ENCODE data around the gene SLC20A1.
"Not testable (repeated sequence)": the region's sequence is repeated elsewhere in the genome, so short reads cannot be mapped to it uniquely, and the experiment has no call there.

The SLC20A1 gene

DNA sequence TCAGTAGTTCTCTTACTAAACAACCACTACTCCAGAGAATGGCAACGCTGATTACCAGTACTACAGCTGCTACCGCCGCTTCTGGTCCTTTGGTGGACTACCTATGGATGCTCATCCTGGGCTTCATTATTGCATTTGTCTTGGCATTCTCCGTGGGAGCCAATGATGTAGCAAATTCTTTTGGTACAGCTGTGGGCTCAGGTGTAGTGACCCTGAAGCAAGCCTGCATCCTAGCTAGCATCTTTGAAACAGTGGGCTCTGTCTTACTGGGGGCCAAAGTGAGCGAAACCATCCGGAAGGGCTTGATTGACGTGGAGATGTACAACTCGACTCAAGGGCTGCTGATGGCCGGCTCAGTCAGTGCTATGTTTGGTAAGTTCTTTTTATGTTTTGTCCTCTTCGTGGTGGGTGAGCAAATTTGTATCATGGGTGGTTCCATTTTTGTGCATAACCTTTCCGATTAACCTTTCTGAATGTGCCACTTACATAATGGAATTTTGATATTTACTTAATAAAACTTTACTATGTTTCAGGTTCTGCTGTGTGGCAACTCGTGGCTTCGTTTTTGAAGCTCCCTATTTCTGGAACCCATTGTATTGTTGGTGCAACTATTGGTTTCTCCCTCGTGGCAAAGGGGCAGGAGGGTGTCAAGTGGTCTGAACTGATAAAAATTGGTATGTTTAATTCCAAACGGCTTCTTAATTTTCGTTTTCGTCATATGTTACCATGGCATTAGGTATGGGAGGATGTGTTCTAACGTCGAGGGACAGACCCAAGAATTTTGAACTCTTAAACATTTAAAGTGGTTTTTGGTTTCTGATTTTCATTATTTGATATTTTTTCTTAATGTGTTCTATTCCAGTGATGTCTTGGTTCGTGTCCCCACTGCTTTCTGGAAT, 1.3 kb downstream of the SLC20A1 start:
- no peak for DNase-seq

DNA sequence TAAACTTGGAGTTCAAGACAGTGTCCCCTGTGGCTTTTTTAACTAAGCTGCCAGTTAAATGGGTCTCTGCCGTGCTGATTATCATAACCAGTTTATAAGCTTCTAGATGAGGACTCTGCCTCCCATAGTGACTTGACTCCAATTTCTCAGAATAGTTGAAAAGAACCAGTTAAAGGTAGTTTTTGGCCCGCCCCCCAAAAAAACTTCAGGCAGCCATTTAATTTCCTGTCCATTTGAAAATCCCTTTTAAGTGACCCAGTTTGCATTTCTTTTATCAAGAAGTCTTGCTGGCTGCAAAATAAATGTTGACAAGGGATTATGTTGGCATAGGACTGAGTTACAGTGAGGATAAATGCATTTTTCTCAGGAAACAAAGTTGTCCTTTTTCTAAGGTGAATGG, 2.3 kb downstream of the SLC20A1 start:
- DNase-seq, result no peak

DNA sequence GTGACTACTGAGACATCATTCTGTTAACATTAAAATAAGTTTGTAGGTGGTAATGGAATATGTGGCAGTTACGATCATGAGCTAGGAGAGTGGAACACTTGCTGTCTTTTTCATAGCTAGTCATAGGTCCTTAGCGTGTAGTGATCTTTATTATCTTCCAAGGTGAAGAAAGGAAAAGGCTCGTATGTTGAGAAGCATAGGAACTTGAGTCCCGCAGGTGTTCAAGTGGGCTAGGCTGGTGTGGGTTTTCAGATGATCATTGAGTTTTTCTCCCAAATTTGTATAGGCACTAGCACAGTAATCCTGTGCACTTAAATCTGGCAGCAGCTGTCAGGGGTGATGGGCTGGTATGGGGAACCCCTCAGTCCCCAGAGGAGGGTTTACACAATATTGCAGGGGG, 10.9 kb downstream of the SLC20A1 start:
- DNase-seq, result no peak

DNA sequence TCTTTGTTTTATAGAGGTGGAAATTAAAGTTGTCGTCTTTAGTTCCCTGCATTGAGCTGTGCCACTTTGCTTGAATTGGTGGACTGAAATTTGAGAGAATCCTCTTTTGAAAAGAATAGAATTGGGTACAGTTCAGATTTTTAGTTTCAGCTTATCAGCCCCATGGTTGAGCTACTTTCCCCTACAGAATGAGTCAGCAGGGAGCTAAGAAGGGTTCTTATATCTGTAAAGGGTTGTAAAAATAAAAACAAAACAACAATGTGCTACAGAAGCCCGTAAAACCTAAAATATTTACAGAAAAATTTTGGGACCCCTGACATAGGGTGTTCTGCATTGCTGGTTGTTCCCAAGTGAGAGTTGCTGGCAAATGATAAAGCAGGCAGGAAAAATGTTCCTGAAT, 12.6 kb downstream of the SLC20A1 start:
- no peak for DNase-seq

DNA sequence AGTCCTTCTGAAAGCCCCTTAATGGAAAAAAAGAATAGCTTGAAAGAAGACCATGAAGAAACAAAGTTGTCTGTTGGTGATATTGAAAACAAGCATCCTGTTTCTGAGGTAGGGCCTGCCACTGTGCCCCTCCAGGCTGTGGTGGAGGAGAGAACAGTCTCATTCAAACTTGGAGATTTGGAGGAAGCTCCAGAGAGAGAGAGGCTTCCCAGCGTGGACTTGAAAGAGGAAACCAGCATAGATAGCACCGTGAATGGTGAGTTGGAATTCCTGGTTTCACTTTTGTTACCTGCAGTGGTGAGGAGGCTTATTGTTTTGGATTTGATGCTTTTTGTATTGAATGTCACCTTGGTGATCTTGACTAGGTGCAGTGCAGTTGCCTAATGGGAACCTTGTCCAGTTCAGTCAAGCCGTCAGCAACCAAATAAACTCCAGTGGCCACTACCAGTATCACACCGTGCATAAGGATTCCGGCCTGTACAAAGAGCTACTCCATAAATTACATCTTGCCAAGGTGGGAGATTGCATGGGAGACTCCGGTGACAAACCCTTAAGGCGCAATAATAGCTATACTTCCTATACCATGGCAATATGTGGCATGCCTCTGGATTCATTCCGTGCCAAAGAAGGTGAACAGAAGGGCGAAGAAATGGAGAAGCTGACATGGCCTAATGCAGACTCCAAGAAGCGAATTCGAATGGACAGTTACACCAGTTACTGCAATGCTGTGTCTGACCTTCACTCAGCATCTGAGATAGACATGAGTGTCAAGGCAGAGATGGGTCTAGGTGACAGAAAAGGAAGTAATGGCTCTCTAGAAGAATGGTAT, 13.3 kb downstream of the SLC20A1 start:
- DNase-seq, result no peak

DNA sequence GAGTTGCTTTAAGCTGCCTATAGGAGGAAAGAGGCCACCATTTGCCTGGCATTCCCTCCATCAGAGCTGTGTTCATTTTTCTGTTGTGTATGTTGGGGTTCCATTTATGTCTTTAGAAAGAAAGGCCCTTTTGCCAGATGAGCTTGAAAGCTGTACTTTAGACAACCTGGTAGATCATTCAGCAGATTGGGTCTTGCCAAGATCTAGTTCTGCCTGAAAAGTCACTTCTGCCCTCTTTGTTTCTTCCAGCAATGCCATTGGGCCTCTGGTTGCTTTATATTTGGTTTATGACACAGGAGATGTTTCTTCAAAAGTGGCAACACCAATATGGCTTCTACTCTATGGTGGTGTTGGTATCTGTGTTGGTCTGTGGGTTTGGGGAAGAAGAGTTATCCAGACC, 14.4 kb downstream of the SLC20A1 start:
- DNase-seq, result no peak

DNA sequence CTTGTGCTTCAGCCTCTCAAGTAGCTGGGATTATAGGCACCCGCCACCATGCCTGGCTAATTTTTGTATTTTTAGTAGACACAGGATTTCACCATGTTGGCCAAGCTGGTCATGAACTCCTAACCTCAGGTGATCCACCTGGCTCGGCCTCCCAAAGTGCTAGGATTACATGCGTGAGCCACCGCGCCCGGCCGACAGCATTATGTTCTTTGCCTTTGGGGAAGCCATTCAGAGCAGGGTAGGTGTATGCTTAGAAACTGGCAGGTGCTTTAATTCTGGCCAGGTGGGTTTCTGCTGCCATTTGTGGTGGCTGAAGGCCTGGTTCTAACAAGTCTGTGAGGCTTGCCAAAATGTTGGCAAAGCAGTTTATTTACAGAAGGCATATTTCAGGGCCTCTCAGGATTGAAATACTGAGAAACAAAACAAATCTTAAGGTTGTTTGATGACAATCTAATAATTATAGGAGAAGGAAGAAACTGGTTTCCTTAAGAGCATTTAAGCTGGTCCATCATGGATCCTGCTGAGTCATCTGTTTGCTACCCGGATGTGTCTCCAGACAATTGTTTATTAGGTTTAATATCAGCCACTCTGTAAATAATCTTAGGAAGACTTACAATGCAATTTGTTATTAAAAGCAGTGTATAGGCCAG, 16.0 kb downstream of the SLC20A1 start:
- no peak for DNase-seq

DNA sequence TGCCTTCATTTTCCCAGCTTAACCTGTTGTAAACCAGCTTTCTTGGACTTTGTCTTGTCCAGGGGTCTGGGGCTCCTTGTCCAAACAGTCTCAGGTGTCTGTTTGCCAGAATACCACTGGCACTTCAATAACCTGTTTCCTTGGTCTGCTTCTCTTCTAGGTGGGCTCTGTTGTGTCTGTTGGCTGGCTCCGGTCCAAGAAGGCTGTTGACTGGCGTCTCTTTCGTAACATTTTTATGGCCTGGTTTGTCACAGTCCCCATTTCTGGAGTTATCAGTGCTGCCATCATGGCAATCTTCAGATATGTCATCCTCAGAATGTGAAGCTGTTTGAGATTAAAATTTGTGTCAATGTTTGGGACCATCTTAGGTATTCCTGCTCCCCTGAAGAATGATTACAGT, 17.0 kb downstream of the SLC20A1 start:
- no peak for DNase-seq

DNA sequence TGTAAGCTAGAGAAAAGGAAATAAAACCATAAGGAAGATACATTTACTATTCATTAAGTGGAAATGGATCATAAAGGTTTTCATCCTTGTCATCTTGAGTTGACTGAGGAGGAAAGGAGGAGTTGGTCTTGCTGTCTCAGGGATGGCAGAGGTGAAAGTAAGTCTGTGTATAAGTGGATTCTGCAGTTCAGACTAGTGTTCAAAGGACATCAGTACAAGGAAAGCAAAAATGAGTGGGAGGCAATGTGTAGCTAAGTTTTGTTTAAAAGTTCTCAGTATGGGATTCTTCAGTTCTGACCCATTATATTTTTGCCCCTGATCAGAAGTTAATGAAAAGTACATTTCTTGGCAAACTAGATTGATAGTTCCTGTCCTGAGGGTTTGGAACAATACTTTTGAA, 18.9 kb downstream of the SLC20A1 start:
- DNase-seq, result no peak

DNA sequence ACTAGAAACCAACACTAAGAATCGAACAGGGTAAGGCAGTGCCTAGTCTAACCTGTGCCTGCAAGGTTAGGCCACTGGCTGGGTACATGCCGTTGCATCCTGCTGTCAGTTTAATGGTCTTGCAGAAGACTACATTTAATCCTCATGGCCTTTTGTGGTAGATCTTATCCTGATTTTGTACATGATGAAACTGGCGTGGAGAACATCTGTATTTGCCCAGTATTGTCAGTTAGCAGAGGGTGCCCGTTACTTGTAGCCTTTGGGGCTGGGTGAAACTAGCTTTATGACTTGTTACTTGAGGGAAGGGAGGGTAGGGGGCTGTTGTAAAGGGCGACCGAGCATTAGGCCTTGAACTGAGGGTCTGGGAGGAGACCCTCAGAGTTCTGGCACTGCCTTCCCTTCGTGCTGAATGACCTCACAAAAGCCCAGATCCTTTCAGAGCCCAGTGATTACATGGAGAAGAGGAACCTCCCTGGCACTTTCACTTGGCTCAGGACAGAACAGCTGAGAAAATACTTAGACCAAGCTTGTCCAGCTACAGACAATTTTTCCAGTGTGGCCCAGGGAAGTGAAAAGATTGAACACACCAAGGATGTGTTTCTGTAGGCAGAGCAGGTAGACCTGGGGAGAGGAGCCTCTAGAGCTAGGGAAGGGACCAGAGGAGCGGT, 19.5 kb downstream of the SLC20A1 start:
- DNase-seq, result no peak

DNA sequence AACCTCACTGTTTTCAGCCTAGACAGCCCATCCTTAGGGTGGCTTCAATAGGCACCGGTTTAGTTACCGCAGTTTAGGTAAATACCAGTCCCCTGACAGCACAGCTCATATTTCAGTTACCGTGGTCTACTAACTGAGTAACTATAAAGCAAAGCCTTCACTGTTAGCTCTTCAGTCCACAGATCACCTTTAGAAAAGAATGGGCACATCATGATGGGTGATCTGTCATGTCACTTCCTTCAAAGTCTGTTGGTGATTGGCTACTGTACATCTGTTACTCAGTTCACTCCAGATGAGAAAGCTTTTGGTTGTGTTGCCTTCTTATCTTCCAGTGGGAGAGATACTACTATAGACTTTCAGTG, 21.0 kb downstream of the SLC20A1 start:
- DNase-seq, result no peak

DNA sequence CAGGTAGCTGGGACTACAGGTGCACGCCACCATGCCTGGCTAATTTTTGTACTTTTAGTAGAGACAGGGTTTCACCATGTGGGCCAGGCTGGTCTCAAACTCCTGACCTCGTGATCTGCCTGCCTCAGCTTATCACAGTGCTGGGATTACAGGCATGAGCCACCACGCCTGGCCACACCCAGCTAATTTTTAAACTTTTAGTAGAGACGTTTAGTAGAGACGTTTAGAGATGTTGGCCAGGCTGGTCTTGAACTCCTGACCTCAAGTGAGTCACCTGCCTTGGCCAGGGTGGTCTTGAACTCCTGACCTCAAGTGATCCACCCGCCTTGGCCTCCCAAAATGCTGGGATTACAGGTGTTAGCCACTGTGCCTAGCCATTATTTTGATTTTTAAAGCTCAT, 21.8 kb downstream of the SLC20A1 start:
- DNase-seq, result not testable (repeated sequence)

DNA sequence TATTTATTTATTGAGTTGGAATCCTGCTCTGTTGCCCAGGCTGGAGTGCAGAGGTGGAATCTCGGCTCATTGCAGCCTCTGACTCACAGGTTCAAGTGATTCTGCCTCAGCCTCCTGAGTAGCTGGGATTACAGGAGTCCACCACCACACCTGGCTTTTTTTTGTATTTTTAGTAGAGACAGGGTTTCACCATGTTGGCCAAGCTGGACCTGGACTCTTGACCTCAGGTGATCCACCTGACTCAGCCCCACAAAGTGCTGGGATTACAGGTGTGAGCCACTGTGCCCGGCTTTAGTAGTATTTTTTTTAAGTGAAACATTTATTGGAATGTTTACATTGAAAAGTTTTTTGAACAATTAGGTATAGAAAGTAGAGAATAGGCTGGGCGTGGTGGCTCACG, 23.9 kb downstream of the SLC20A1 start:
- DNase-seq, result no peak

DNA sequence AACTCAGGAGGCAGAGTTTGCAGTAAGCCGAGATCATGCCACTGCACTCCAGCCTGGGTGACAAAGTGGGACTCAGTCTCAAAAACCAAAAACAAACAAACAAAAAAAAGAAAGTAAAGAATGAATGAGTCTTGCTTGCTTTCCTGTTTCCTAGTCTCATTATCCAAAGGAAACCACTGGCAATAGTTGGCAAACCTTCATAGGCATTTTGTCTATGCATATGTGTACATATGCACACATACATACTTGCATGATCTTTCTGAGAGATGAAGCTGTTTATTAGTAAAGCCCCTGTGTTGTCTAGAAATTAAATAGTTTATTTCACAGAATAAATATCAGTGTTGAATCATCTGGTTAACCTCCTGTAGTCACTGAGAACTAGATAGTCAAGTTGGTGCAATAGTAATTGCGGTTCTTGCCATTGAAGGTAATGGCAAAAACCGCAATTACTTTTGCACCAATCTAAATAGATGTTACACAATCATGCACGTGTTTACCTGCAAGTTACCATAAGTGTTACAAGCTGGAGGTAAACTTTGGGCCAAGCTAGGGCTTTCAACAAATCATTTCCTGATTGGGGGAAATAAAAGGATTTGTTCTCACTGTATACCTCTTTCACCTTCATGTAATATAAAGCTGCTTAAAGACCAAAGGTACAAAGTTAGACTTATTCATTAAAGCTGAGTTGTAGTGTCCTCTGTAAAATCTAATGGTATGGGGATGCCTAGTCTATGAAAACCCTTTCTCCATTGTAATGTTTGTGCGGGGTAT, 24.7 kb downstream of the SLC20A1 start:
- DNase-seq, result no peak

DNA sequence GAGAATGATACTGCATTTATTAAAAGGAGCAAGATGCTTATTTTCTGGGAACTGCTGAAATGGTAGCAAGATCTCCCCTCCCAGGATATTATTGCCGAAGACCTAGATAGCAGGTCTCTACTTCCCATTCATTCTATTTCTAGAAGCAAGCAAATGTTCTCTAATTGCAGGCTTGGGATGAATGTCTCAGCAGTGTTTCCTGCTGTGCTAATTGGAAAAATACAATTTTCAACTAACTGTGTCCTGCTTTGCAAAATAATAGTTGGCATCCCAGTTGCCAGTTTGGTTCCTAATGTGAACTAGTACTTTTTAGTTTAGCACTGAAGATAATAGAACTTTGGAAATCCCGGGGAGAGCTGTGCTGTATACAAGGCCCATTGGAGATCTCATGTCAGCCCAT, 26.1 kb downstream of the SLC20A1 start:
- no peak for DNase-seq

DNA sequence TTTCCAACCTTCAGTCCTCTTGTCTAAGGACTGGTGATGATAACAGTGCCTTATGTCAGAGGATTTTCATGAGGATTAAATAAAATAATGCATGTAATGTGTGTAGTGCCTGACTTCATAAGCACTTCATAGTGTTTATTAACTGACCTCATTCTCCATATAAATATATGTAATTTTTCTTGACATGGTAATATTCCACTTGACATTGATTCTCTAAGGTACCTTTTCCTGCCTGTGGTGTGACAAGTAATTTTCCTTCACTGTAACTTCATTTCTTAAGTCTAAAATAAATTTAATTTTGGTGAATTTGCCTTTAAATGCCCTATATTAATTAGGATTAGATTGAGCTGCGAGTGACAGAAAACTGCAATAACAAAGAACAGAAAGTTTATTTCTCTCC, 27.3 kb downstream of the SLC20A1 start:
- DNase-seq, result no peak

DNA sequence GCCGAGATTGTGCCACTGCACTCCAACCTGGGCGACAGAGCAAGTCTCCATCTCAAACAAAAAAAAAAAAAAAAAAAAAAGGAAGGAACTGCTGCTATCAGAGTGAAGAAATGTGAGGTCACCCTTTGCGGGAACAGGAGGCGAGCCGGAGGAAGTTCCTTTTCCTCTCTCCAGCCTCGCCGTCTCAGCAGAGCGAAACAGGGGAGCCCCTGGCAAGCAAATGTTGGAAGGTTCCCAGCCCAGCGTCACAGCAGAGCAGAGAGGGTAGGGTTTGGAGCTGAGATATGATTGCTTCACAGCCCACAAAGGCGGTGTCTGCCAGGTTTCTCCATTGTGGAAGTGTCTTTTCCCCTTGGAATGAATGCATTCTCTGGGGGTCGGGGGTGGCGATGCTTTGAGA, 28.5 kb downstream of the SLC20A1 start:
- DNase-seq, result no peak

DNA sequence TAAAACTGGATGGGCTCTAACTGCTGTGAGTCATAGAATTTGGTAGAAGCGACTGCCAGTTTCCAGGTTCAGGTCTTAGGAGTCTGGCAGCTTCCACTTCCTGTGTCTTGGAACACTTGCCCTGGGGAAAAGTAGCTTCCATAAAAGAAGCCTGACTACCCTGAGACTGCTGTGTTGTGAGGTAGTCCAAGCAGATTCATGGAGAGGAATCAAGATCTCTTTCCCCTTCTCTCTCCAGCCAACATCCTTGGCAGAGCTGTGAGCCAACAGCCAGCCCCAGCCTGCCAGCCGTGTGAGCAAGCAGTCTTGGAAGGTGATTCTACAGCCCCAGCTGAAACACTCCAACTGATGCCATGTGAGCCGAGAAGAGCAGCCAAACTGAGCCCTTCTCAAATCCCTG, 33.7 kb downstream of the SLC20A1 start:
- no peak for DNase-seq

DNA sequence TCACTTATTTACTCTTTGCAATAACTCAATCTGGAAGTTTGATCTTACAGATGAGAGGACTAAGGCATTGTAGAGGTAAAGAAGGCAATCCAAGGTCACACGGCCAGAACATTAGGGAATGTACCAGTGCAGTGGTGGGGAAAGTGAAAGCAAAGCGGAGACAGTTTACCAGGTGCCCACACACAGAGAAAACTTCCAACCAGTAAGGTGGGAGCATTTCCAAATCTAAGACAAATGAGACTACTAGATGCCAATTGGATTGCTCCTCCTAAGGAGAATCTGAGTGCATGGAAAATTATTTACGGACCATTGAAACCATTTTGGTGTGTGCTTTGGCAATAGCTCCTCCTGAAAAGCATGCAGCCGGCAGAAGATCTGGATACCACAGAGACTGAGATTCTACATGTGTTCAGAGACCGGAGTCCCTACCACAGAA, 34.9 kb downstream of the SLC20A1 start:
- DNase-seq, result no peak

DNA sequence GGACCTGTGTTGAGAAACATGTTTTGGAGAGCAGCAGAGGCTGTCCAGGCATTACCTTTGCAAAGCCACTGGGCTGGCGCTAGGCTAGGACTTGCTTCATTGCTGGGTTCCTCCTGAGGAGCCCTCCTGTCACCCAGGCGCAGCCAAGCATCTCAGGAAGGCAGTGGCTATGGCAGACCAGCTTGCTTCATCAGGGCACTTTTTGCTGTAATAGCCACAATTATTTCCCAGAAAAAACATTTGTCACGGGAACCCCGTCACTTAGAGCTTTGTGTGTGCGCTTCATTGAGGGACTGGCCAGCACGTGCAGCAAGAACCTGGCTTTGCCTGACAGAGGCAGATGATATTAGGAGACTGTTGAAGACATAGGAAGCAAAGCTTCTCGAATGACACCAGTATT, 36.4 kb downstream of the SLC20A1 start:
- DNase-seq, result no peak

DNA sequence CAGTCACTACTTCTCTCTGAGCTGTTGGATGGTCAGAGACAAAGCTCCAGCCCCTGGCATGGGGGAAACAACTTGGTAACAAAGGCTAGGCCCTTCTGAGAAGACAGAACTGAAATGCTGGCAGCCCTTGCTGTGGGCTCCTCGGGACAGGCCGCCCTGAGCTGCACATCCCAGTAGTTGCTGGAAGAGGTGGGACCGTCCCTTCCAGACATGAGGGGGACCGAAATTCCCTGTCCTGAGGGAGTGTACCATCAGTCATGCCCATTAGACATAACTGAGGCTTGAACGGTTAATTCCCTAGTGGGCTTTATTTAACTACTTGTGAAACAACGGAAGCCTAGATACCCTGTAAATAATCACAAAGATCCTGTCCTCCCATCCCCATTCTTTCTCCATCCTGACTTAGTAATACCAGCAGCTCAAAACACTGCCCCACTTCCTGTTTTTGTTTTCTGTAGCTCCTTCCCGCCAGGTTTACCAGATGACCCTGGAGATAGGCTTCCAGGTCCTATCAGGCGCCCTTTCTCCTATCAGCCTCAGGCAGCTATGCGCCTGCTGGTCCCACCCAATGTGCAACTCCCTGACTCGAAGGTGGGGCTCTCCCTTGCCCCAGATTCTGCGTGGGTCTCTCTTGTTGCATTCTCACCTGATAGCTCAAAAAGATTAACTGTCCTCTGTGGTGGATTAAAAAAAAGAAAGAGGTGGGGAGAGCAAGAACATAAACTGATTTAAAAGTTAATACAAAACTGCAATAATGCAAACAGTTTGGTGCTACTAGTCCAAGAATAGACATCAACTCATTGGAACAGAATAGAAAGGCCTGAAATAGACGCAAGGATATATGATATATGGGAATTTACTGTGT, 38.0 kb downstream of the SLC20A1 start:
- DNase-seq, result no peak
